Osteocyte (in vitro differentiated cells): ENCODE data around the gene MAP2K1. TPM values are rescaled to one million over a fixed set of nuclear protein-coding genes. Genes with fewer than 3 reads are reported as not detected.

Experiments used
- DNase-seq: peaks from one replicate; pipeline ENCODE4 v3.0.0; 2021; ENCODE audit warnings: mixed read lengths; ENCODE audit not compliant: unreplicated experiment; ENCODE audit errors: extremely low spot score
- H3K27ac Mint-ChIP-seq: one replicate; pipeline ENCODE4 v1.8.0; 2021; ENCODE audit warnings: mild to moderate bottlenecking, mixed read lengths; ENCODE audit not compliant: unreplicated experiment
- H3K27me3 Mint-ChIP-seq: one replicate; pipeline ENCODE4 v1.8.0; 2021; ENCODE audit warnings: mixed read lengths; ENCODE audit not compliant: unreplicated experiment
- H3K36me3 Mint-ChIP-seq: one replicate; pipeline ENCODE4 v1.8.0; 2021; ENCODE audit warnings: mixed read lengths; ENCODE audit not compliant: unreplicated experiment
- H3K4me1 Mint-ChIP-seq: one replicate; pipeline ENCODE4 v1.8.0; 2021; ENCODE audit warnings: mixed read lengths; ENCODE audit not compliant: unreplicated experiment
- H3K4me3 Mint-ChIP-seq: one replicate; pipeline ENCODE4 v1.8.0; 2021; ENCODE audit warnings: mild to moderate bottlenecking, moderate library complexity, mixed read lengths; ENCODE audit not compliant: unreplicated experiment
- H3K9me3 Mint-ChIP-seq: one replicate; pipeline ENCODE4 v1.8.0; 2021; ENCODE audit warnings: mixed read lengths; ENCODE audit not compliant: unreplicated experiment
- total RNA-seq: library from RNA; stranded (reverse); gene quantifications from 2 replicates; pipeline ENCODE4 v1.2.1, GENCODE V29; 2021
- TF ChIP-seq, protein P1 (sequence below): fragments of 200-600 bp; sonication (generic); IDR thresholded peaks from 2 replicates; pipeline ENCODE4 v1.5.0; 2021; ENCODE audit warnings: antibody characterized with exemption, mild to moderate bottlenecking, moderate library complexity

The MAP2K1 gene
- total RNA-seq, 1 donor from 2014 or later: 50.7 TPM

DNA sequence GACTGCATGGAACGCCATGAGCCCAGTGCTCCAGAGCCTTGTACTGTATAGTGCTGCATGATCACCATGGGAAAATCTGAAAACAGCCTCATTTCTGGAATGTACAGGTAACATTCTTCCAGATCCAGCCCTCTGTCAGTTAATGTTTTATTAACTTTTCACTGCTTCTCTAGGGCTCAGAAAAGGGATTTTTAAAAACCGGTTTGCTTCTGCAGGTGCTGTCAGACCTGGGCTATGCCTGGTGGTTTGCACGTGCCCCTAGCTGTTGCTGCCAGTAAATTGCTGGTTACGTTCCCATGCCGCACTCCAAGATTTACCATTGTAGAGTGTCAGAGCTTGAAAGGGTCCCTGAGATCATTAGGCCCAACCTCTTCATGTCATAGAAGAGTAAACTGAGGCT lies 101.8 kb downstream of the MAP2K1 start:
- no peaks in the 10 kb centered on the region for H3K4me1 Mint-ChIP-seq
- H3K27me3 Mint-ChIP-seq: no peaks in the 10 kb centered on the region
- H3K27ac Mint-ChIP-seq: no peak overlapping the region
- TF ChIP-seq, protein P1, sequence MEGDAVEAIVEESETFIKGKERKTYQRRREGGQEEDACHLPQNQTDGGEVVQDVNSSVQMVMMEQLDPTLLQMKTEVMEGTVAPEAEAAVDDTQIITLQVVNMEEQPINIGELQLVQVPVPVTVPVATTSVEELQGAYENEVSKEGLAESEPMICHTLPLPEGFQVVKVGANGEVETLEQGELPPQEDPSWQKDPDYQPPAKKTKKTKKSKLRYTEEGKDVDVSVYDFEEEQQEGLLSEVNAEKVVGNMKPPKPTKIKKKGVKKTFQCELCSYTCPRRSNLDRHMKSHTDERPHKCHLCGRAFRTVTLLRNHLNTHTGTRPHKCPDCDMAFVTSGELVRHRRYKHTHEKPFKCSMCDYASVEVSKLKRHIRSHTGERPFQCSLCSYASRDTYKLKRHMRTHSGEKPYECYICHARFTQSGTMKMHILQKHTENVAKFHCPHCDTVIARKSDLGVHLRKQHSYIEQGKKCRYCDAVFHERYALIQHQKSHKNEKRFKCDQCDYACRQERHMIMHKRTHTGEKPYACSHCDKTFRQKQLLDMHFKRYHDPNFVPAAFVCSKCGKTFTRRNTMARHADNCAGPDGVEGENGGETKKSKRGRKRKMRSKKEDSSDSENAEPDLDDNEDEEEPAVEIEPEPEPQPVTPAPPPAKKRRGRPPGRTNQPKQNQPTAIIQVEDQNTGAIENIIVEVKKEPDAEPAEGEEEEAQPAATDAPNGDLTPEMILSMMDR: no peak
- no peak for DNase-seq
- no peaks in the 10 kb centered on the region for H3K9me3 Mint-ChIP-seq
- no peak overlapping the region for H3K4me3 Mint-ChIP-seq
- peaks cover 18% of the 10 kb centered on the region for H3K36me3 Mint-ChIP-seq

DNA sequence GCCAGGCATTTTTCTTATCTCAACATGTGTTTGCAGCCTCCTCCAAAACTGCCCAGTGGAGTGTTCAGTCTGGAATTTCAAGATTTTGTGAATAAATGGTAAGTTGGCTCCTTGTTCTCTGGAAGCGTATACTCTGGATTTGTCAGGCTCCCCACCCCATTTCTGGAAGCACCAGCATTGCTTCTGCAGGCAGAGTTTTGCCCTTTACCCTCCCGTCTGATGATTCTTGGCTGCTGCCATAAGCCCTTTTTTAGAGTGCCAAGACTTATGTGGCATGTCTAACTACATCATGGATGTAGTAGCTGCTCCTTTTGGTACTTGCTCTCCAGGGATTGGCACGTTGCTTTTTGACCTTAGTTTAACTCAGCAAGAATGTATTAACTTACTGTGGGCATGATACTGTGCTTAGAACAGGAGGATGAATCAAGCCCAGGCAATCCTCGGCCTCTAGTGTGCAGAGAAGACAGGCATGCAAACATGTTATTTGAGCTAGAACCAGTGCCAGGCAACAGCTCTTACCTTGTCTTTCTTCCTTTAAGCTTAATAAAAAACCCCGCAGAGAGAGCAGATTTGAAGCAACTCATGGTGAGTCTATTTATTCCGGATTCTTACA lies 102.6 kb downstream of the MAP2K1 start:
- DNase-seq: no peak
- Mint-ChIP-seq H3K4me3 (no peak overlapping the region), H3K36me3 (peaks cover 22% of the 10 kb centered on the region), H3K9me3 (no peaks in the 10 kb centered on the region), H3K27ac (no peak overlapping the region), H3K27me3 (no peaks in the 10 kb centered on the region), H3K4me1 (no peaks in the 10 kb centered on the region)
- TF ChIP-seq, protein P1: no peak

- Mint-ChIP-seq H3K4me3 (no peak overlapping the region), H3K27me3 (no peaks in the 10 kb centered on the region), H3K9me3 (no peaks in the 10 kb centered on the region), H3K4me1 (peaks cover 3% of the 10 kb centered on the region), H3K36me3 (peaks cover 30% of the 10 kb centered on the region), H3K27ac (no peak overlapping the region)
- peak; percentile 34 for DNase-seq
- TF ChIP-seq, protein P1: no peak
These were observed 105.1 kb downstream of the MAP2K1 start for GRCh38 chr15:66491846-66492245.

DNA sequence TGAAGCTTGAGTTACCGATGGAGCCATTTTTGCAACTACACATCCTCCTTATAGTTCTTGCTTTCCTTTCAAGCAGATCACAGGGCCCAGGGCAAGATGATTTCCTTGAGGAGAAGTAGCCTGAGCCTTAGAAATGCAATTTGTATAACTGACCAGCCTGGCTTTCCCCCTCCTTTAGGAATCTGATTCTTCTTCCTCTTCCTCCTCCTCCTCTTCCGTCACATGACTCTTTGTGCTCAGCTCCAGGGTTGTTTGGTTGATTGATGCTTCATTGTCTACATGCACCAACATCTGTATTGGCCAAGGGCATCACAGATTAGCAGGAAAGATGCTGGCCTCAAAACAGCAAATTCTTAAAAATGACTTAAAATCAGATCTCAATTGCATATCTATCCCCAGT lies 107.5 kb downstream of the MAP2K1 start:
- Mint-ChIP-seq H3K9me3 (no peaks in the 10 kb centered on the region), H3K4me3 (no peak overlapping the region), H3K27me3 (no peaks in the 10 kb centered on the region), H3K36me3 (peaks cover 38% of the 10 kb centered on the region), H3K27ac (no peak overlapping the region), H3K4me1 (peaks cover 16% of the 10 kb centered on the region)
- peak; percentile 21 for DNase-seq
- TF ChIP-seq, protein P1: no peak

DNA sequence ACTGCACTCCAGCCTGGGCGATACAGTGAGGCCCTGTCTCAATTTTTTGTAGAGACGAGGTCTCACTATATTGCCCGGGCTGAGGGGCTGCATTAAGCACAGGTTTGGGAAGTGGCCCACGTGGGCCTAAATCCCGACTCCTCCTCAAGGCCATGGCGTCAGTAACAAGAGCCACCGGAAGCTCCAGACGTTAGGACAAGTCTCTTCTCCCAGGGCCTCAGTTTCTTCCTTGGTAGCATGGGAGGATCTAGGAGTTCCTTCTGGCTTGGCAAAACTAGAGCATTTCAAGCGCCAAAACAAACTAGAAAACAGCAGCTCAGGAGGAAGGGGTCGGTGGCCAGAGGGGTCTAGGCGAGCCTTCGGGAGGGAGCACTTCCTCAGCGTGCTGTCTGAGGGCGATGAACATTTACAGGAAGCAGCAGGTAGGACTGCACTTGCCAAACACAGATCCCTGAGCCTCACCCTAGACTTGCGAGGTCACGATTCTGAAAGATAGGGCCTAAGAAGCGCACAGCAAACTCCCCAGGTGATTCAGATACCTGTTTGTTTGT lies 110.3 kb downstream of the MAP2K1 start:
- H3K4me1 Mint-ChIP-seq: peaks cover 21% of the 10 kb centered on the region
- TF ChIP-seq, protein P1: no peak
- H3K36me3 Mint-ChIP-seq: peaks cover 53% of the 10 kb centered on the region
- H3K4me3 Mint-ChIP-seq: peak overlapping the region; percentile 87
- peak overlapping the region; percentile 91 for H3K27ac Mint-ChIP-seq
- H3K27me3 Mint-ChIP-seq: no peaks in the 10 kb centered on the region
- no peaks in the 10 kb centered on the region for H3K9me3 Mint-ChIP-seq
- DNase-seq: no peak
